ENCODE results near the gene CEP104.

The CEP104 gene

DNA sequence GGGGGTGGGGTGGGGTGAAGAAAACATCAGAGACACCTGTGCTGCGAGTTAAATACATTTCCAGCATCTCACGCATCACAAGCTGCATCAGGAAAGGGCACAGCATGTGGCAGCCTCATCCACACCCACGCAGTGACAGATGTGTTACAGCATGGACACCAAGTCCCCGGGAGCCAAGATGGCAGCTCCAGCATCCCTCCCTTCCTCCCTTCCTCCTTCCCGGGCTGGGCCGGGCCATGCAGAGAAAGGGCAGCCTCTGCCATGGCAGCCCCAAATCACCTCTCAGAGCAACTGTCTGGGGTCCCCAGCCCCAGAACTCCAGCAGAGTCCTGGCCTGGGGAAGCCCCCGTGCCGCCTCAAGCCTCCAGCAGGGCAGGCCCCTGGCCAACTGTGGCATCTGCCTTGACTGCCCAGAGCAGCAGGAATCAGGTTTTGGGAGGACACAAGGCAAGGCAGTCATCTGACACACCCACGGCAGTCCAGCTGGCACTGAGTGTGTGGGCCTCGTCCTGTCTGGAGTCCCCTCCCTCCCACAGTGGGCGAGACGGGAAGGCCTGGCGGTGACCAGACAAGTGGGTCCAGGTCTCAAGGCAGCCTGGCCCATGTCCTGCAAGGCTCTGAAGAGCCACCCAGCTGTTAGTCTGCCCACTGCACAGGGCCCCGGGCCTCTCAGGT is 78.3 kb downstream of the CEP104 start:
- DNase-seq (ENCODE audit: low spot score) = no peak

DNA sequence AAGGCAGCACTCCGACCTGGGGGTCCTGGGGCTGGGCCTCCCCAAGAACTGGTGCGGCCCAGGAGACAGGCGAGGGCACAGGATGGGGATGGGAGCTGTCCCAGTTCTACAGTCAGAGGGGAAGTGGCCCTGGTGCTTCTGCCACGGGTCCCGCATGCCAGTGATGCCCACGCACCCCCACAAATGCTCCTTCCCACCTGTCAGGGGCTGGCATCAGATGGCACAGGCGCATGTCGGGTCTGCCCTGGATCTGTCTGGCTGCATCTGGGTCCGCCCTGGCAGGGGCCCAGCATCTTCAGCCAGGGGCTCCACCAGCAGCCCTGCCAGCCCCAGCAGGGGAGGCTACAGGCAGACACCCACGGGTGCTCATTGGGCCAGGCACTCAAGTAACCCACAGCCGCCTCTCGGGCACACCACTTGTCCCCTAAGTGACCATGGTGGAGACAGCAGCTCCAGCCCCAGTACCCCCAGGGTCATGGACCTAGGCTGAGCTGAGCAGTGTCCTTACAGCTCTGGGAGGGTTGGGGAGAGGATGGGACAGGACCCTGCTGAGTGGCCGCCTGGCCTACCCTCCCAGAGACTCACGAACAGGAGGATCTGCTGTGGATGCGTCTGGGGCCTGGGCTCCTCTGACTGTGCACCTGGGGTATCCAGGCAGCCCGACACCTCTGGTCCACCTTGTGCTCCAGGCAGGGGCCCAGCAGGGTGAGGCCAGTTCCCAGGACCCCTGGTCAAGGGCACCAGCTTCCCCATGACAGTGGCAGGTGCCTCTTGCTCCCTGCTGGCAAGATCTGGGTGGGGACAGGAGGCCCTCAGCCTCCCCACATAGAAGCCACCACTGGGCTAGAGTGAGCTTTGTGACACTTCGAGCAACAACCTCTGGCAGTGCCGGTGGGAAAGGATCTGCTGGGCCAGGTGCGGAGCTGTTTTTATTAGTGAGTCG is 79.1 kb downstream of the CEP104 start:
- no peak for DNase-seq (ENCODE audit: low spot score)

DNA sequence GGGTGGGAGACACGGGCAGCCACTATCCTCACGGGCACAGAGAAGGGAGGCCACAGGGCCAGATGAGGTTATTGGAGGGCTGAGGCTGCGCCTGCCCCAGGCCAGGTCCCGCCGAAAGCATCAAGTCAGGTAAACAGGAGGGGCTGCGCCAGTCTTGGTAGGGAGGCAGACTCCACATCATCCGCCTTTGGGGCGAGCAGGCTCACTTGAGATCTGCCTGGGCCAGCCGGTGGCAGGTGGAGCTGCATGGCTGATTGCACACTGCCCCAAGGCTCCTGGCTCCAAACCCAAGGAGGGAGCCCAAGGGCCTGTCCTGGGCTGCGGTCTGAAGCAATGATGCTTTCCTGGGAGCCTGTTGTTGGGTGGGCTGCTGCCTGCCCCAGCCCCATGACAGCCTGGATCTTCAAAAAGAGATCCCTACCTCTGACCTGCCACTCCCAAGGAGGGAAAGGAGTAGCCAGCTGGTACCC is 79.9 kb downstream of the CEP104 start:
- DNase-seq (ENCODE audit: low spot score) = no peak

- DNase-seq (ENCODE audit: low spot score) = no peak
Measured at GRCh38 chr1:3776231-3776961, 80.6 kb downstream of the CEP104 start.

DNA sequence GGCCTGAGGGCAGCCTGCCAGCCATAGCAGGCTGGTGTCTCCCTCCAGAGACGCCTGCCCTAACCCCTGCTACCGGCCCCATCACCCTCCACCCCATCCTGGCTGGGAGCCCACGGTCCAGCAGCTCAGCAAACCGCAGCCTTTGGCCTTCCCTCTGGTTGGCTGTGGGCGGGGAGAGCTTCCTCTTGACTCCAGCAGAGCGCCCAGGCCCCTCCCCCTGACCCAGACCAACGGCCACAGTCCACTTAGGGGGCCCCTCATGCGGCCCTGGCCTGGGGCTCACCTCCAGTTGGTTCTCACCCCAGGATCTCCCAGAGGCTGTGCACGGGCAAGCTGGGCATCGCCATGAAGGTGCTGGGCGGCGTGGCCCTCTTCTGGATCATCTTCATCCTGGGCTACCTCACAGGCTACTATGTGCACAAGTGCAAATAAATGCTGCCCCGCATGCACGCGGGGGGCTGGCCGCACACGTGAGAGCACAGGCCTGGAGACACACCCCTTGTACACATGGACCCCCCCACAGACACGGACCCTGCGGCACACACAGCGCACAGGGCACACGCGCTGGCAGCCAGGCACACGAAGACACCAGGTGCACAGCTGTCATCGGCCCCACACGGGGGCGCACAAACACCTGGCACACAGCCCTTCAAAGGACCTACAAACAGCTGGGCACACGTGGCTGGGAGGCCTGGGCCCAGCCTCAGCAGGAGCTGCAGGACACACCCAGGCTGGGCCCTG is 81.4 kb downstream of the CEP104 start:
- DNase-seq (ENCODE audit: low spot score) = peak; percentile 26

DNA sequence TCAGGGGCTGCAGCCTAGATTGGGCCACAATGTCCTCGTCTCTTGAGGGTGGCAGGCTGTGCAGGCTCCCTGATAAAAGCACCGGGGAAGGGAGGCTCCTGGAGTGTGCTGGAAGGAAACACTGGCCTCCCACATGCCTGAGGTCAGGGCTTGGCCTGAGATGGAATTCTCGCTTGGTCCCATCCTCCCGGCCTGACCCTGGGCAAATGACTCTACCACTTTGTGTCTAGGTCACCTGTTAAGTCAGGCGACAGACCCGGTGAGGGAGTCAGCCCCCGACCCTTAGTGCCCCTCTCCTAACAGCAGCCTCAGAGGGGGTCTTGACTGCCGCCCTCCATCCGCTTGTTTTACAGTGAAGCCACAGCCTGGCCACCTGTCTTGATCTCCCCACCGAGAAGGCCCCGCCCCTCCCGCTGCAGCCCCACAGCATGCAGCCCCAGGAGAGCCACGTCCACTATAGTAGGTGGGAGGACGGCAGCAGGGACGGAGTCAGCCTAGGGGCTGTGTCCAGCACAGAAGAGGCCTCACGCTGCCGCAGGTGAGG is 82.0 kb downstream of the CEP104 start:
- no peak for DNase-seq (ENCODE audit: low spot score)

DNA sequence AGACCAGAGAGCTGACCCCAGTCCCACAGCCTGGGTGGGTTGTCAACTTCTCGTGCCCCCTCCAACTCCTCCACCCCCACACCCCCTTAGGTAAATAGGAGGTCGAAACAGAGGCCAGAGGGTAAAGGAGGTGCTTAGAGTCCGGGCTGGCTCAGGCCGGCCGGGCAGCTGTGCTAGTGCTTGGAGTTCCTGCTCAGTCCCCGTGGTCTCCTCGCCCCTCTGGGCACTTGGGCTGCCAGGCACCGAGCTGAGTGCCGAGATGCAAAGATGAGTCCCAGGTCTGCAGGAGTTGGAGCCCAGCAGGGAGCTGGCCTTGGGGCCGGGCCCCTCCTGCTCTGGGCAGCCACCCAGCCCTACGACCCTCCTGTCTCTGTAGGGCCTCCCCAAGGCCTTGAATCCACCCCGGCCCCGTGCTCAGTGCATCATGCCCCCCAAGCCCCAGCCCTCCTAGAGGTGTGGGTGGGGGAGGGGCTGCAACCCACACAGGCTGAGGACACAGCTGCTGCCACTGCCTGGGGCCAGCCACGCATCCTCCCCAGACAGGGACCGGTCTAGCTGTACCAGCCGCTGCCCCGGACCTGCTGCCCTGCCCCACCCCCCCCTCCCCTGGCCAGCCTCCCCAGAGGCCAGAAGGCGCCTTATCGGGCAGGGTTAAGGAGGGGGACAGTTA is 82.6 kb downstream of the CEP104 start:
- DNase-seq (ENCODE audit: low spot score) = no peak

- no peak for DNase-seq (ENCODE audit: low spot score)
Measured at GRCh38 chr1:3773572-3774275, 83.3 kb downstream of the CEP104 start.

DNA sequence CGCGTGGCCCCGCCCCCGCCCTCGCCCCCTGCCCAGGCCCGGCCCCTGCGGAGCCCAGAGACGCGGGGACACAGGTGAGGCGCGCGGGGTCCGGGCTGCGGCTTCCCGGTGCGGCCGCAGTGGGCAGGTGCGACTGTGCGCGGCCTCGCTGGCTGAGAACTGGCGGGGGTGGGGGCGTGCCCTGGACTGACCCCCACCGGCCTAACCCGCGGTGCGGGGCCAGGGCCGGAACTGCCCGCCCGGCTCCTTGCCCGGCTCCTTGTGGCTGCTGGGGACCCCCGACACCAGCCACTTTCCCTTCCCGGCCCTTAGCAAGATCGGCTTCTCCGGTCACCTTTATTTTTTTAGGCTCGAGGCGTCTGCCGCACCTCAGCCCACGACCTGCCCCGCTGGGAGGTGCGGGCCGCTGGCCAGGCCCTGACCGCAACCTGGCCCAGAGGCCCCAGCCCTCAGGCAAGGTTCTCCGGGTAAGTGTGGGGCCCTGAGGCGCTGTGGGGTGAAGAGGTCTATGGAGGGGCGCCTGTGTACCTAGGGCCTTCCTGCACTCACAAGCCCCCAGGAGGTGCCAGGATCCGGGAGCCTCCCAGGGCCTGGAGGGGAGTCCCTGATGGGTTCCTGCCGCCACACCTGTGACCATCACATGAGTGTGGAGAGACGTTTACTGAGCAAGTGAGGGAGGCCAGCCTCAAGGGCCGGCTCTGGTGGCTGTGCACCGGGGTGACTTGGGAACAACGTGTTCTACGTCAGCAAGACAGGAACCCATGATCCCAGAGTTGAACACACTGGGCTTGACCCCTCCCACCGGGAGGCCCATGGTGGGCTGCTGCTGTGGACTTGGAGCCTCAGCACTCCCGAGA is 84.1 kb downstream of the CEP104 start, which contains the start of gene SMIM1:
SMIM1 (plus strand) TSS at position 35 of the 857 bp plus-strand sequence. CDS start 2,625 bp downstream, outside the sequence.
- no peak for DNase-seq (ENCODE audit: low spot score)

DNA sequence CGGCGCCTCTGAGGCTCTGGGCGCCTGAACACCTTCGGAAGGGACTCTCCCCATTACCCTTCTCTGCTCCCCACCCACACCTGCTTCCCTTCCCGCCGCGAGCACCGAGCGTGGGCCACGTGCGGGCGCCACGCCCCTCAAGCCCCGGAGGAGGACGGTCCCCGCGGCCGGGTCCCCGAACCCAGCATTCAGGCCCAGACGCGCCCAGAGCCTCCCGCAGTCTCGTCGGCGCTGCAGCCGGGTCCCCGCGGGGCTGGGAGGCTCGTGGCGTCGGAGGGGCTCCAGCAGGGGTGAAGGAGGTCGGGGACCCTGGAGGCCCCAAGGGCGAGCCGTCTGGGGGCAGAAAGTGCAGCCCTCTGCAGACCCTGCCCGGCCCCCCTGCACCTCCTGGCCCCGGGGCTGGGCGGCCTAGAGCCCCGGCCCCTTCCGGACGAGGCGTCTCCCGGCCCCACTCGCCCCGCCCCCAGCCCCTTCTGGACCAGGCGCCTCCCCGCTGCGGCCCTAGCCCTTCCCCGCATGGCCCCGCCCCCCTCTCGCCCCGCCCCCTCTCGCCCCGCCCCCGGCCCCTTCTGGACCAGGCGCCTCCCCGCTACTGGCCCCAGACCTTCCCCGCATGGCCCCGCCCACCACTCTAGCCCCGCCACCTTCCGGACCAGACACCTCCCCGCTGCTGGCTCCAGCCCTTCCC is 84.8 kb downstream of the CEP104 start:
- DNase-seq (ENCODE audit: low spot score) = peak; percentile 86

DNA sequence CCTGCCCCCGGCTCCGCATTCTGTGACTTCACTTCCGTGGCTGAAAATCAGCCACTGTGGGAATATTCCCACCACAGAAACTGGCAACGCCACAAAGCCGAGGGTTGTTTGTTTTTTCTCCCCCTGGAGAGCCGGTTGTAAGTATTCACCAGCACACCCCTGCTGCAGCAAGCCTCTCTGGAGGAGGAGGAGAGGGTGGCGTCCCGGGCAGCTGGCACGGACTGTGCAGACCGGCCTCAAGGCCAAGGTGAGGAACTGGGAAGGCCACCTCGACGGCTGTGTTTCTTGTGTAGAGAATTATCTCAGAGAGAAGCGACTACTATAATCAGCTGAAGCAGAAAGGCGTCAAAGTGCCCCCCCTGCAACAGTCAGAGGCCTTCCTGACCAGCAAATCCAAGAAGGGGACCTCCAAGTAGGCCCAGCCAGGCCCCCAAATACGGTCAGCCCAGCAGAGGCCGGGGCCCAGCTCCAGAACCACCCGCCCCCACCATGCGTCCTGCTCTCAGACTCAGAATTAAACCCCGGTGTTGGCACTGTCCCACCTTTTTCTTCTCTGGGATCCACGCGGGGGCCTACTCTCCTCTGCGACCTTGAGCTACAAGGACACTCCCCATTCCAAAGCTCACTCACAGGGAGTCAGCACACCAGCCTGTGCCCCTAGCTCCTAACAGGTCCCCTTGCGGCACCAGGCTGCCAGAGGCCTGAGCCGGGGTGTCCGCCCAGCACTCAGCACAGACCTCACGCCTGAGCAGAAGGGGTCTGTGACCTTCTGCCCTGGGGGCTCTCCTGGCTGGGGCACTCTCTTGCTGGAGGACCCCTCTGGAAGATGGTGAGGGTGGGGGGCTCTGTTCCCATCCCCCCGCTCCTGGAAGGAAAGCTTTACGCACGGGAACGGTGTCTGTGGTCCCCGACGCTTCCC is 85.6 kb downstream of the CEP104 start:
- no peak for DNase-seq (ENCODE audit: low spot score)

GRCh38 chr1:3770047-3770765 is 86.8 kb downstream of the CEP104 start:
- DNase-seq (ENCODE audit: low spot score) = no peak

DNA sequence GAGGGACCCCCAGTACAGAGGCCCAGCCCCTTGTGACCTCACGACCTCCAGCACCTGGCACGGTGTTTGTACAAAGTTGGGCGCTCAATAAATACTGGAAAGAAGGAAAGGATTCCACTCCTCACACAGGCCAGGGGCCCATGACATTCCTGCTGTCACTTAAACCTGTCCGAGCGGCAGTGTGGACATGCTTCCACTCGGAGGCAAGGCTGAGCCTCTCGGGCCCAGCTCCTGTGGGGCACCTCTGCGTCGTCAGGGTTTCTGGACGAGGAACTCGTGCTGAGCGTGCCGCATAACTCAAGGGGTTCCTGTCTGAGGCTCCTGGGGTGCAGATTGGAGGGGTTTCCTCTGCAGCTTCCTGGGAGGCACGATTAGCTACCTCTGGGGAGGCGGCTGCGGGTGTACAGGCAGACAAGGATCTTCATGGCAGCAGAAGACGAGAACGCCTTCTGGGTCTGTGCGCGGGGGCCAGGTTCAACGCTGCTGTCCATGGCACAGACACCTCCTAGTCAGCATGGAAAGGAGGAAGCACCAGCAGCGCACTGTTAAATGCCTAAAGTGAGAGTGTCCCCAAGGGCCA is 88.1 kb downstream of the CEP104 start:
- DNase-seq (ENCODE audit: low spot score) = no peak

DNA sequence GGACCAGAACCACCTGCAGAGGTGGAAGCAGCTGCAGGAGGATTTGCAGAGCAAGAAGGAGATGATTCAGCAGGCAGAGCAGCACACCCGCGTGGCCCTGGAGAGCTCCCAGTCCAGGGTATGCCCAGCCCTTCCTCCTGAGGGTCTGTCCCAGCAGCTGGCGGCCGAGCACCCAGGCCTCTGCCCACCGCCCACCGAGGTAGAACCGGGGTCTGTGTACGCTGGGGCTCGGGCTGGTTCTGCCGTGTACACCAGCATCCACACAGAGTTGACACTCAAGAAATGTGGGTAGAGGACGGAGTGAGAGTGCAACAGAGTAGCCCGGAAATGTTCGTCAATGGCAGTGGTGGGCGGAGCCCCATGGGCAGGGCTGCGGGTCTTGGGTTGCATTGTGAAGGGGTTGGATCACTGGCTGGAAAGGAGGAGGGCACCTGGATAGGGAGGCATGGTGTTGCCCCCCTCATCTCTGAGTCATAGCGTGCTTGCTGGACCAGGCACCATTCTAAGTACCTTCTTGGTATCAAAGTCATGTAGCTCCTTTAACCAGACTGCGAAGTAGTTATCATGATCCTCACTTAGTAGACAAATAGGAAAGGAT is 89.6 kb downstream of the CEP104 start:
- no peak for DNase-seq (ENCODE audit: low spot score)

DNA sequence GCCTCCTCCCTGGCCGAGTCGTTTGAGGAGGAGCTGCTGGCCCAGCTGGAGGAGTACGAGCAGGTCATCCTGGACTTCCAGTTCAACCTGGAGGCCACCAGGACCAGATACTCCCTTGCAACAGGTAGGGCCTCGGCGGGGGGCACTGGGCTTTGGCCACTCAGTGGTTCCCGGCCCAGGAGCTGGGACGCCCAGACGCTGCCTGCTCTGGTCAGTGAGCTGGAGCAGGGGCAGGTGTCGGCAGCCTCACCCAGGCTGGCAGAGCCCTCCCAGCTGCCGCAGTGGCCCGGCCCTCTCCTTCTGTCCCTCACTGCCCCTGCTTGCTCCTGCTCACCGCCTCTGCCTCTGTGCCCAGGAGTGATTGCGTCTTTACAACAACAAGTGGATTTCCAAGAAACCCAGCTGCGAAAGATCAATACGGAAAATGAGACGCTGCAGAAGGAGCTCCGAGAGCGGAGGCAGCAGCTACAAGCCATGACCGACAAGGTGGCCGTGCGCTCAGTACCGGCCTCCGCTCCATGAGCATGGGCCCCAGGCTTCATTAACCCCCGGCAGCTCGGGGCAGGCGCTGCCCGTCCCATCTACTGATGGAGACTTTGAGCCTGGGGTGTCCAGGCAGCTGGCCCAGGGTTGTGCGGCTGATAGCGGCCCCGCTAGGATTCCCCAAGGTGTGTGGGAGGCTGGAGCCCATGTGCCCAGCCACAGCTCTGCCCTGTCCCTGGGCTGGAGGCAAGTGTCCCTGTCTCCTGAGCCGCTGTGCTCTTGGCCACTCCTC is 93.5 kb downstream of the CEP104 start:
- DNase-seq (ENCODE audit: low spot score) = no peak

Data from LoVo (cell line).